ENCODE results near the gene EPG5. TPM values are rescaled to one million over a fixed set of nuclear protein-coding genes. Genes with fewer than 3 reads are reported as not detected.

Gene EPG5
- total RNA-seq, 4 donors from 2014 or later = 18.7 to 30.3 (median 24.0) TPM

DNA sequence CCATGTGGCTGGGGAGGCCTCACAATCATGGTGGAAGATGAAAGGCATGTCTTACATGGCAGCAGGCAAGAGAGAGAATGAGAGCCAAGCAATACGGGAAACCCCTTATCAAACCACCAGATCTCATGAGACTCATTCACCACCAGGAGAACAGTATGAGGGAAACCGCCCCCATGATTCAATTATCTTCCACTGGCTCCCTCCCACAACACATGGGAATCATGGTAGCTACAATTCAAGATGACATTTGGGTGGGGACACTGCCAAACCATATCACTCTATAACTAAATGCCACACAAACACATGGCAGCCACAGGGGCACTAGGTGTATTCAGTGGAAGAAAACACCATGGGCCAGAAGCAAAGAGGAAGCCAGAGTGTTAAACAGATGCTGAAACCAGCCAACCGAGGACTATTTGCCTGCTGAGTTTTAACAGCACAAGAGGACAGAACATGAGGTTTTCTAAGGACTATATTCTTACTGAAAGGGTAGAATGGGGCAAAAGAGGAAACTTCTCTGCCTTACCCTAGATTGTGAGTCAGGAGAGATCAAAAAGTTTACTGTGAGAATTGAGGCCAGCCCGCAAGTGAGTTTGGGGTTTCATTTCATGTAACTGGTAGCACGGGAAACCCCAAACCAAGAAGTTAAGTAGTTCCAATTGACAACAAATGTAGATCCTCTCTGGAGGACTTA lies 92.5 kb downstream of the EPG5 start:
- Histone ChIP-seq H3K4me1 (no peaks in the 10 kb centered on the region), H3K27ac (no peak overlapping the region), H3K27me3 (no peaks in the 10 kb centered on the region), H3K9me3 (no peaks in the 10 kb centered on the region), H3K36me3 (peaks cover 0 to 62% of the 10 kb centered on the region in 2 donors), H3K4me3 (no peak overlapping the region)
- intact Hi-C loops (cut with DNase I; ENCODE audit: low total_unique reads) = no loop called here
- ATAC-seq (no peak), DNase-seq (no peak)
- in situ Hi-C loops (cut with MboI; ENCODE audit: low sequenced_read_pairs in 4 of 4) = loop anchor here in 3 of 4 donors (5.0 to 25.0 kb wide), 3 partner anchors 182 to 212 kb away; no protein-coding TSS in a partner anchor
- TF ChIP-seq POLR2A (IDR thresholded peaks at IDR 0.05) = no peak
- TF ChIP-seq, protein P1, sequence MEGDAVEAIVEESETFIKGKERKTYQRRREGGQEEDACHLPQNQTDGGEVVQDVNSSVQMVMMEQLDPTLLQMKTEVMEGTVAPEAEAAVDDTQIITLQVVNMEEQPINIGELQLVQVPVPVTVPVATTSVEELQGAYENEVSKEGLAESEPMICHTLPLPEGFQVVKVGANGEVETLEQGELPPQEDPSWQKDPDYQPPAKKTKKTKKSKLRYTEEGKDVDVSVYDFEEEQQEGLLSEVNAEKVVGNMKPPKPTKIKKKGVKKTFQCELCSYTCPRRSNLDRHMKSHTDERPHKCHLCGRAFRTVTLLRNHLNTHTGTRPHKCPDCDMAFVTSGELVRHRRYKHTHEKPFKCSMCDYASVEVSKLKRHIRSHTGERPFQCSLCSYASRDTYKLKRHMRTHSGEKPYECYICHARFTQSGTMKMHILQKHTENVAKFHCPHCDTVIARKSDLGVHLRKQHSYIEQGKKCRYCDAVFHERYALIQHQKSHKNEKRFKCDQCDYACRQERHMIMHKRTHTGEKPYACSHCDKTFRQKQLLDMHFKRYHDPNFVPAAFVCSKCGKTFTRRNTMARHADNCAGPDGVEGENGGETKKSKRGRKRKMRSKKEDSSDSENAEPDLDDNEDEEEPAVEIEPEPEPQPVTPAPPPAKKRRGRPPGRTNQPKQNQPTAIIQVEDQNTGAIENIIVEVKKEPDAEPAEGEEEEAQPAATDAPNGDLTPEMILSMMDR (IDR thresholded peaks at IDR 0.05 in 4 of 5, conservative IDR thresholded peaks at IDR 0.05 in 1 of 5) = no peak

DNA sequence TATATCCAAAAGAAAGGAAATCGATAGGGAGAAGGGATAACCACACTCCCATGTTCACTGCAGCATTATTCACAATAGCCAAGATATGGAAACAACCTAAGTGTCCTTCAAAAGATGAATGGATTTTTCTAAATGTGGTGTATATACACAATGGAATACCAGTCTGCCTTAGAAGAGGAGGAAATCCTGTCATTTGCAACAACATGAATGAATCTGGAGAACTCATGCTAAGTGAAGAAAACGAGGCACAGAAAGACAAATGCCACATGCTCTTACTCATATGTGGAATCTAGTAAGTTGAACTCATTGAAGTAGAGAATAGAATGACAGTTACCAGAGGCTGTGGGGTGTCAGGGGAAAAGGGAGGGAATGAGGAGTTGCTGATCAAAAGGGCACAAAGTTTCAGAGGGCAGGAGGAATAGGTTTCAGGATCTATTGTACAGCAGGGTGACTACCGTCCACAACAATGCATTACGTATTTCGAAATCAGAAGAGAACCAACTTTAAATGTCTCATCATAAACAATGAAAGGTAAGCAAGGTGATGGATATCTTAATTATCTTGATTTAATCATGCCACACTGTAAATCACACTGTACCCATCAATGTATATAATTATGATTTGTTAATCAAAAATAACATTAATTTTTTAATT lies 95.6 kb downstream of the EPG5 start:
- ATAC-seq = no peak
- TF ChIP-seq, protein P1 (IDR thresholded peaks at IDR 0.05 in 4 of 5, conservative IDR thresholded peaks at IDR 0.05 in 1 of 5) = no peak
- TF ChIP-seq POLR2A (IDR thresholded peaks at IDR 0.05) = no peak
- intact Hi-C loops (cut with DNase I; ENCODE audit: low total_unique reads) = no loop called here

GRCh38 chr18:45870419-45870818 lies 96.7 kb downstream of the EPG5 start:
- H3K27ac ChIP-seq = no peak overlapping the region
- H3K4me3 ChIP-seq = no peak overlapping the region
- no peaks in the 10 kb centered on the region for H3K27me3 ChIP-seq
- intact Hi-C loops (cut with DNase I; ENCODE audit: low total_unique reads) = no loop called here
- no peaks in the 10 kb centered on the region for H3K9me3 ChIP-seq
- ATAC-seq (no peak), DNase-seq (no peak)
- TF ChIP-seq, protein P1 (IDR thresholded peaks at IDR 0.05 in 4 of 5, conservative IDR thresholded peaks at IDR 0.05 in 1 of 5) = no peak
- TF ChIP-seq POLR2A (IDR thresholded peaks at IDR 0.05) = no peak
- peaks cover 0 to 3% of the 10 kb centered on the region in 2 donors for H3K4me1 ChIP-seq
- peaks cover 0 to 62% of the 10 kb centered on the region in 2 donors for H3K36me3 ChIP-seq
- in situ Hi-C loops (cut with MboI; ENCODE audit: low sequenced_read_pairs in 4 of 4) = no loop called here

More for the DNA sequence above, 95.6 kb downstream of the EPG5 start:
- DNase-seq = no peak
- H3K27ac ChIP-seq = no peak overlapping the region
- peaks cover 0 to 2% of the 10 kb centered on the region in 2 donors for H3K4me1 ChIP-seq
- in situ Hi-C loops (cut with MboI; ENCODE audit: low sequenced_read_pairs in 4 of 4) = no loop called here
- peaks cover 0 to 61% of the 10 kb centered on the region in 2 donors for H3K36me3 ChIP-seq
- H3K9me3 ChIP-seq = no peaks in the 10 kb centered on the region
- no peaks in the 10 kb centered on the region for H3K27me3 ChIP-seq
- H3K4me3 ChIP-seq = no peak overlapping the region

GRCh38 chr18:45865466-45865865 lies 101.7 kb downstream of the EPG5 start:
- Histone ChIP-seq H3K4me1 (peaks cover 0 to 3% of the 10 kb centered on the region in 2 donors), H3K36me3 (peaks cover 3 to 89% of the 10 kb centered on the region in 2 donors), H3K27me3 (no peaks in the 10 kb centered on the region), H3K9me3 (no peaks in the 10 kb centered on the region), H3K27ac (no peak overlapping the region), H3K4me3 (no peak overlapping the region)
- no peak for TF ChIP-seq POLR2A (IDR thresholded peaks at IDR 0.05)
- TF ChIP-seq, protein P1 (IDR thresholded peaks at IDR 0.05 in 4 of 5, conservative IDR thresholded peaks at IDR 0.05 in 1 of 5) = no peak
- no peak for DNase-seq
- in situ Hi-C loops (cut with MboI; ENCODE audit: low sequenced_read_pairs in 4 of 4) (no loop called here), intact Hi-C loops (cut with DNase I; ENCODE audit: low total_unique reads) (no loop called here)
- ATAC-seq = no peak
